ENCODE results near the gene GATAD1.

DNA sequence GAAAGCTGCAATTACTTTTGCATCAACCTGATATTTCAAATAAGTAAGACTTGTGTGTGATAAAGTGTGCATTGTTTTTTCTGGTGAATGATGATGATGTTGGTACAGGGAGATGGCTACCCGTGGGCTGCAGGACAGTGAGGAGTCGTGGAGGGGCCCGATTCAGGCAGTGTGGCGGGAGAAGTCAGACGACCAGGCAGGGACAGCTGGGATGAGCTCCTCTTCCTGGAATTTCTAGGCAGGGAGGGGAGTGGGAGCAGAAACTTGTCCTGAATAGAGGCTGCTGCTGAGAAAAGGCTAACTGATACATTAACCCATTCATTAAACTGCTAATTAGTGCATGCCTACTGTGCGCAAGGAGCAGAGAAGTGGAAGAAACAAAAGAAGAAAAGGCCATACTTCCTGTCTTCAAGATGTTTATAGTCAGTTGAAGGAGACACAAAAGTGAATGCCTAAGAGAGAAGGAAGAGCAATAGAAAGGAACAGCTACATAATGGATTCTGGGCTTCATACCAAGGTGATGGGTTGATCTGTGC lies 9.3 kb upstream of the GATAD1 start:
- TF ChIP-seq POLR2A (IDR thresholded peaks at IDR 0.05) (no peak), CTCF (IDR thresholded peaks at IDR 0.05) (no peak)
